ENCODE results near the gene PTCH1. TPM values are rescaled to one million over a fixed set of nuclear protein-coding genes. Genes with fewer than 3 reads are reported as not detected.

The PTCH1 gene
- total RNA-seq, 1 donor = 1.7 TPM

DNA sequence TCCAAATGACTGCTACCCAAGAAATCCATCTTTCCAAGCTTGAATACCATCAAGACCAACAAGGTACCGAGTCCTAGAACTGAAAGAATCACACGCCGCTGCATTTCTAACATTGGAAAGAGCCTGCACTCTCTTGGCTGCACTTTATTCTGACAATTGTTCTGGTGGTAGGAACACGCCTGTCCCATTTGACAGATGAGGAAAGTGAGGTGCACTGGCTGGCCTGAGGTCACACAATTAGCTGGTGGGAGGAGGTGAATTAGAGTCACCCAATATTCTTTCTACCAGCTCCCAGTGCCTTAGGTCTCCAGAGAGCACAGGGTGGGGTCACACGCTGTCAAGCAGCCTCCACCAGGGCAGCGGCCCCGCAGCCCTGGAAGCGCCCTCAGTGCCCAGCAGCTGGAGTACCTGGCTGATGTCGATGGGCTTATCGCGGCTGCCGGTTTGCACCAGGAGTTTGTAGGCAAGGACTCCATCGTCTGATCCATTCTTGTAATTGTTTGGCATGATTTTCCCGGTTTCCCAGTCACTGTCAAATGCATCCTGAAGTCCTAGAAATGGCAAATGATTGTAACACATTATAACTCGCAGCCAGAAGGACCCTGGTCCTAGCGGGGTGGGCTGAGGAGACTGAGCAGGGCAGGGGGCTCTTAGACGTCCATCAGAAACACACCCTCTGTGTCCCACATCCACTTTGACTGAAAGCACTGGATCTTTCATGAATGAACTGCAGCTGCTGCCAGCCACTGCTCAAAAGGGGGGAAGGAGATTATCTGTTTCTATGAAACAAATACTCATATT, 55.1 kb downstream of the PTCH1 start:
- H3K4me3 ChIP-seq (ENCODE audit: low read depth, low read length) = no peak overlapping the region
- TF ChIP-seq, protein P1, sequence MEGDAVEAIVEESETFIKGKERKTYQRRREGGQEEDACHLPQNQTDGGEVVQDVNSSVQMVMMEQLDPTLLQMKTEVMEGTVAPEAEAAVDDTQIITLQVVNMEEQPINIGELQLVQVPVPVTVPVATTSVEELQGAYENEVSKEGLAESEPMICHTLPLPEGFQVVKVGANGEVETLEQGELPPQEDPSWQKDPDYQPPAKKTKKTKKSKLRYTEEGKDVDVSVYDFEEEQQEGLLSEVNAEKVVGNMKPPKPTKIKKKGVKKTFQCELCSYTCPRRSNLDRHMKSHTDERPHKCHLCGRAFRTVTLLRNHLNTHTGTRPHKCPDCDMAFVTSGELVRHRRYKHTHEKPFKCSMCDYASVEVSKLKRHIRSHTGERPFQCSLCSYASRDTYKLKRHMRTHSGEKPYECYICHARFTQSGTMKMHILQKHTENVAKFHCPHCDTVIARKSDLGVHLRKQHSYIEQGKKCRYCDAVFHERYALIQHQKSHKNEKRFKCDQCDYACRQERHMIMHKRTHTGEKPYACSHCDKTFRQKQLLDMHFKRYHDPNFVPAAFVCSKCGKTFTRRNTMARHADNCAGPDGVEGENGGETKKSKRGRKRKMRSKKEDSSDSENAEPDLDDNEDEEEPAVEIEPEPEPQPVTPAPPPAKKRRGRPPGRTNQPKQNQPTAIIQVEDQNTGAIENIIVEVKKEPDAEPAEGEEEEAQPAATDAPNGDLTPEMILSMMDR (IDR thresholded peaks at IDR 0.05; ENCODE audit: insufficient read depth, low read depth, low read length) = no peak
- DNase-seq (ENCODE audit: low read depth) = no peak

DNA sequence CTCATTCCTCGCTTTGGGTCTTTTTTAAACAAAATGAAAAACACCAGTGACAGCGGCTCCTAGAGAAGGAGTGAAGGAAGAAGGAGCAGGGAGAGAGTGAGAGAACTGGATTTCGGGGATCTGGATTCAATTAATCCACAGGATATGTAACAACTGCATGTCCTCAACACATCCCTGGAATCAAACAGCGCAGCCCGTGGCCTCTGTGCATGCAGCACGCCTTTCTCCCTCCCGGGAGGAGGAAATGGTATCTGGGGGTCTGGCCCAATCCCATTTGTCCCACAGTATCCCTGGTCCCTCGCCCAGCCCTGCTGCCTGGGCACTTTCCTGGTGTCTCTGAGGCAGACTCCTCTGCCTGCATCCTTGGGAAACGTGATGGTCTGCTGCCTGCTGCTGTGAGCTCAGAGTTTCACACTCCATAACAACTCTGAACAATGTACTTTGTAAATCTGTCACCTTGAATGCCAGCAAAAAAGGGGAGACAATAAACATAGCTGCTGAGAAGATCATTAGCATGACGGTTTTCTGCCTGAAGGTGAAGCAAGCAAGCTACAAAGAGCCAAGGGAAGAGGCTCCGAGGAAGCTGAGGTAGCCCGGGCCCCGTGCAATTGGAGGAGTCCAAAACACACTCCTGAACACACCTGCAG, 56.1 kb downstream of the PTCH1 start:
- TF ChIP-seq, protein P1 (IDR thresholded peaks at IDR 0.05; ENCODE audit: insufficient read depth, low read depth, low read length) = no peak
- no peak for DNase-seq (ENCODE audit: low read depth)
- no peak overlapping the region for H3K4me3 ChIP-seq (ENCODE audit: low read depth, low read length)

DNA sequence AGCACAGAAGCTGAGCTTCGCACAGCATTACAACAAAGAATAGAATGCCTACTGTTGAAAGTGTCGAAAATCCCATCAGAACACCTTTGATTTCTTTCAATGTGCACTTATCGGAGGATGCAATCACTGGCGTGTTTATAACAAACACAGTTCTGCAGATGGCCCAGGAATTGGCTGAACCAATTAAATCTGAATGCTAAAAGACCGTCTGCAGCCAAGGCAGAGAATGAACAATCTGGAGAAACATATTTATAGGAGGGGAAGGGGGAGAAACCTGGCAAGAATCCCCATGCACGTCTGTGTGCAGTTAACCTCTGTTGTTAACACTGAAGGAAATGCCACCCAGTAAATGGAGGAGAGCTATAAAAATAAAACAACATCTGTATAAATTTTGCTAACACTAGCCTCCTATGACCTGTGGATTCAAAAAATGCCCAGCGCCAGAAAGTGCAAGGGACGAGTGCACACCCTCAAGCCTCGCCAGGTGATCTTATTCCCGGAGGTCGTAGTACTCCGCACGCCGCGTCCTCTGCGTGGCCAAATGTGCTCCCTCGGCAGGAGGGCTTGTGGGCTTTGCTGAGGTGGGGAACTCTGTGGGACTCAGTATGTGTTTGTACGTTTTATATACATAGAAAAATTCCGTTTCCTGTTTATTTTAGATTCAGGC, 56.8 kb downstream of the PTCH1 start:
- no peak overlapping the region for H3K4me3 ChIP-seq (ENCODE audit: low read depth, low read length)
- TF ChIP-seq, protein P1 (IDR thresholded peaks at IDR 0.05; ENCODE audit: insufficient read depth, low read depth, low read length) = no peak
- peak; percentile 69 for DNase-seq (ENCODE audit: low read depth)

DNA sequence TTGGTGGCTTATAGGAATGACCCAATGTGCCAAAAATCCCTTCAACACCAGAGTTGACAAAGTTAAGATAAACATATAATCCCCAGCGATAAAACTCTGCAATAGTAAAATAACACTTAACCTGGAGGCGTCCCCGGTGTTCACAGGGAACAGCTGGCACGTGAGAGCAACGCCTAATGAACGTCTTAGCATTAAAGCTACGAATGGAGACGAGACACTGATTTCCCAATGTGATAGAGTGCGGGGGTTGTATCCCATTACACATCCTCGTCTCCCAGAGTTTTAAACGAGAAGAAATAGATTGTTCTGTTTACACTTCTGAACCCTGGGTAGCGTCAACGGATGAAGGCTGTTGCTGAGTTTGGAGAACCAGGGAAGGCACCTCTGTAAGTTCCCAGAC, 57.6 kb downstream of the PTCH1 start:
- H3K4me3 ChIP-seq (ENCODE audit: low read depth, low read length) = no peak overlapping the region
- DNase-seq (ENCODE audit: low read depth) = peak; percentile 97
- TF ChIP-seq, protein P1 (IDR thresholded peaks at IDR 0.05; ENCODE audit: insufficient read depth, low read depth, low read length) = no peak

DNA sequence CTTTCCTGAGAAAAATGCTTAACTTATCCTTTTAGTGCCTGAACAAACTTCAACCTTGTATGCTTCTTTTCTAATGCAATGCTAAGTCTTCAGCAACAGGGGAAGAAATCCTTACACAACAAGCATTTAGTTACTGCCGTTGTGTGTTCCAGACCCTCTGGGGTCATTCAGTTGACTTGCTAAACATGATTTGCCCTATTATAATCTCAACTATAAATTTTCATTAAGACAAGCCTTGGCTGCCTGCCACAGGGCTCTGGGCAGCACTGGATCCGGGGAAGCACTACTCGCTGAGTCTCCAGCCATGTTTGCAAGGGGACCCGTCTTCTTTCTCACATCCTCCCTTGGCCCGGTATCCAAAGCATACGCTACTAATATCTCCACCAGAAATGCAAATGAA, 58.1 kb downstream of the PTCH1 start:
- peak; percentile 83 for DNase-seq (ENCODE audit: low read depth)
- no peak overlapping the region for H3K4me3 ChIP-seq (ENCODE audit: low read depth, low read length)
- TF ChIP-seq, protein P1 (IDR thresholded peaks at IDR 0.05; ENCODE audit: insufficient read depth, low read depth, low read length) = no peak

DNA sequence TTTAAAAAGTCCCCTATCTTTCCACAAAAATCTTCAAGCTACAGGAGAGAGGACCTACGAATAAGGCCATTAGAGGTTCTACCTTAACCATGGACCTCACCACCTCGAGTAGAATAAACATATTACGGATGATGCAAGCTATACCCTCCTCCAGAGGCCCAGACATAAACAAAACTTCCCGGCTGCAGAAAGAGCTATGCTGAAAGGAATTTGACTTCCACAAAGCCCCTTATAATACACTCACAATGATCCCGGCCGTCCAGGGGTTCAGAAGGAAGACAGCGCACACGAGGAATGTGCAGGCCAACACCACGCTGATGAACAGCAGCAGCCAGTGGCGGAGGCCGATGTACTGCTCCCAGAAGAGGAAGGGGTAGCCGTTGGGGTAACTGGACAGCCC, 59.0 kb downstream of the PTCH1 start:
- peak; percentile 93 for DNase-seq (ENCODE audit: low read depth)
- no peak overlapping the region for H3K4me3 ChIP-seq (ENCODE audit: low read depth, low read length)
- TF ChIP-seq, protein P1 (IDR thresholded peaks at IDR 0.05; ENCODE audit: insufficient read depth, low read depth, low read length) = no peak

Data from fibroblast of villous mesenchyme (primary cell).